NCI-H345 treated with DMSO at 0.1 percent for 48 hours (cell line): ENCODE measurements around the gene NLGN1.

Source experiments
- DNase-seq: peaks from one replicate; lab custom pipeline; 2025; ENCODE audit not compliant: unreplicated experiment; lab: John Stamatoyannopoulos, UW

NLGN1 gene

GRCh38 chr3:174322789-174323188, 925.2 kb downstream of the NLGN1 start:
- DNase-seq: no peak

- DNase-seq: no peak
Observed at GRCh38 chr3:174325171-174325570, 927.6 kb downstream of the NLGN1 start.

- DNase-seq: no peak
Observed at GRCh38 chr3:174325834-174326700, 928.5 kb downstream of the NLGN1 start.

GRCh38 chr3:174329321-174329720, 931.8 kb downstream of the NLGN1 start:
- DNase-seq: no peak

GRCh38 chr3:174330303-174330702, 932.8 kb downstream of the NLGN1 start:
- DNase-seq: no peak

- DNase-seq: no peak
Observed at GRCh38 chr3:174331095-174331800, 933.7 kb downstream of the NLGN1 start.

GRCh38 chr3:174332391-174332790, 934.8 kb downstream of the NLGN1 start:
- no peak for DNase-seq

GRCh38 chr3:174333640-174334039, 936.1 kb downstream of the NLGN1 start:
- peak; percentile 63 for DNase-seq

- DNase-seq: no peak
Observed at GRCh38 chr3:174334111-174334510, 936.6 kb downstream of the NLGN1 start.

- no peak for DNase-seq
Observed at GRCh38 chr3:174335324-174335723, 937.8 kb downstream of the NLGN1 start.

- DNase-seq: no peak
Observed at GRCh38 chr3:174335910-174336309, 938.4 kb downstream of the NLGN1 start.
